GM18861 (cell line): ENCODE results near the gene GDE1.
A peak's percentile ranks its signal among the peaks of the same experiment; 100 is the strongest.
"Not testable (repeated sequence)": the region's sequence is repeated elsewhere in the genome, so short reads cannot be mapped to it uniquely, and the experiment has no call there.

Source experiments
- ATAC-seq: cut with Tn5 transposase; IDR thresholded peaks from one replicate; pipeline ENCODE4 v1.9.1; 2021; ENCODE audit not compliant: unreplicated experiment

GDE1 gene, protein sequence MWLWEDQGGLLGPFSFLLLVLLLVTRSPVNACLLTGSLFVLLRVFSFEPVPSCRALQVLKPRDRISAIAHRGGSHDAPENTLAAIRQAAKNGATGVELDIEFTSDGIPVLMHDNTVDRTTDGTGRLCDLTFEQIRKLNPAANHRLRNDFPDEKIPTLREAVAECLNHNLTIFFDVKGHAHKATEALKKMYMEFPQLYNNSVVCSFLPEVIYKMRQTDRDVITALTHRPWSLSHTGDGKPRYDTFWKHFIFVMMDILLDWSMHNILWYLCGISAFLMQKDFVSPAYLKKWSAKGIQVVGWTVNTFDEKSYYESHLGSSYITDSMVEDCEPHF

DNA sequence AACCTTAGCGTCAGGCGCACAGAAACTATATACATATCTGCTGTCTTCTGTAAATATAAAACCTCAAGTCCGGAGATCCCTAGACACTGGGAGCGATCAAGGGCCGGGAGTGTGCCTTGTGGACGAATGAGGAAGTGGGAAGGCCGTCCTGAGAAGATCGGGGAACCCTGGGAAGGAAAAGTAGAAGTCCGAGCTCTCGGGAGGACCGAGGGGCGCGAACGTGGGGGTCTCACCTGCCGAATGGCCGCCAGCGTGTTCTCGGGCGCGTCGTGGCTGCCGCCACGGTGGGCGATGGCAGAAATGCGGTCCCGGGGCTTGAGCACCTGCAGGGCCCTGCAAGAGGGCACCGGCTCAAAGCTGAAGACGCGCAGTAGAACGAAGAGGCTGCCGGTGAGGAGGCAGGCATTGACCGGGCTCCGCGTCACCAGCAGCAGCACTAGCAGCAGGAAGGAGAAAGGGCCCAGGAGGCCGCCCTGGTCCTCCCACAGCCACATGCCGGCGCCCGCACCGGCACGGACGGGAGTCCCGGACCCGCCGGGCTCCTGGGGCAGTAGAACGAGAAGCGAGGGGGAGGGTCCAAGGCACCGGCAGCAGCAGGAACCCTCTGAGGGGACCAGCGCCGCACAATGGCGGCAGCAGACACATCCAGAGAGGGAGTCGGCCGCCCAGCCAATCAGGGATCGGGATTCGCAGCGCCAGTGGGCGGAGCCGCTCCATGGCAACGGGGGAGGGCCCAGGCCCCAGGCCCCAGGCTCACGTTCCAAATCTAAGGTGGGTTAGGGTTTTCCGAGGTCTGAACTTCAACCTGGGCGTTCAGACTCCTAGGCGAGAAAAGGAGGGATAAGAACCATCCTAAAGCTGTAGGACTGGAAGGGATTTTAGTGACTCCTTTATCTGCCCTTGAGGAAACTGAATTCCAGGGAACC lies at the start of gene GDE1:
Gene GDE1 (minus strand): TSS at position 628 of the 926 bp plus-strand sequence. CDS start 134 bp downstream, at position 494.
- ATAC-seq = peak; percentile 61

DNA sequence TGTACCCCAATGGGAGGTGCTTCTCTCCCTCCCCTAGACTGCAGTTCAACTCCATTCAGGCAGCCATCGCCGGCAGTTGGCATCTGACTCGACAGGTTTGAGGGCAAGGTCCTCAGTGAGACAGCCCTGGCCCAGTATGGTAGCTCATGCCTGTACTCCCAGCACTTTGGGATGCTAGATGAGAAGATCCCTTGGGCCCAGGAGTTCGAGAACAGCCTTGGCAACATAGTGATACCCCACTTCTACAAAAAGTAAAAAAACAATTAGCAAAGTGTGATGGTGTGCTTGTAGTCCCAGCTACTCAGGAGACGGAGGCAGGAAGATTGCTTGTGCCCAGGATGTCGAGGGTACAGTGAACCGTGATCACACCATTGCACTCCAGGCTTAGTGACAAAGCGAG lies 45.7 kb upstream of the GDE1 start:
- no peak for ATAC-seq

DNA sequence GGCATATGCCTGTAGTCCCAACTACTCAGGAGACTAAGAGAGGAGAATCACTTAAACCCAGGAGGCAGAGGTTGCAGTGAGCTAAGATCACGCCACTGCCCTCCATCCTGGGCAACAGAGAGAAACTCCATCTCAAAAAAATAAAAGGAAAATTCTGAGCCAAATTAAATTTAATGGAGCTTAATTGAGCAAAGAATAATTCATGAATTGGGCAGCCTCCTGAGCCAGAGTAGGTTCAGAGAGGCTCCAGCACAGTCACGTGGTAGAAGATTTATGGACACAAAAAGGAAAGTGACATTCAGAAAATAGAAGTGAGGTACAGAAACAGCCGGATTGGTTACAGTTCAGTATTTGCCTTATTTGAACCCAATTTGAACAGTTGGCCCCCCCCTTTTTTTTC lies 44.5 kb upstream of the GDE1 start:
- ATAC-seq = no peak

DNA sequence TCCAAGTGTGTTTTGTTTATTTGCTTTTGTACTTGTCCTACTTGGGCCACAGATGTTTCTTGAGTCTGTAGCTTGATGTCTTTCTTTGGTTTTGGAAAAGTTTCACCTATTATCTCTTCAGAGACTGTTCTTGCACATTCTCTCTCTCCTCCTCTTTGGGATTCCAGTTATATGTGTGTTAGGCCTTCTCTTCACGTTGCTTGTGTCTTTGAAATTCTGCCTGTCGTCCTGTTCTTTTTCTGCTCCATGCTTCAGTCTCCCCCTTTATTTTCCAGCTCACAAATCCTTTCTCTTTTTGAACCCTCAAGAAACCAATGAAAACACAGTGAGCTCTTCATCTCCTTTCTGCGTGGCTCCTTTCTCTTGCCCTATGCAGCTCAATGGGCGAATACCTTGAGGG lies 41.5 kb upstream of the GDE1 start:
- ATAC-seq = no peak

DNA sequence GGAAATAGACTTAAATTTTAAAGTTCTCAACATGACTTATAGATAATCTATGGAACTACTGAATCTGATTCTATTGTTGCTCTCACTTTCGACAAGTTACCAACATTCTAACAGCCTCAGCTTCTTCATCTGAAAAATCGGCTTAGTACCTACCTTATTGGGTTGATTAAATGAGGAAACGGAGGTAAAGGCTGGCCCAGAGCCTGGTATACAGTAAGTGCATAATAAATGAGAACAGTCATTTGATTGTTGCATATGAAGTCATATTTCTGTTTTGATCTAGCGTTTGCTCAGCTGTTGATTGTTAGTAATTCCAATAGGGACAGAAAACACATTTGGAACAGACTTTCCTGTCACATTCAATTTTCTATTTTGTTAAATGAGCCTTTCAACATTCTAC lies 38.2 kb upstream of the GDE1 start:
- no peak for ATAC-seq

DNA sequence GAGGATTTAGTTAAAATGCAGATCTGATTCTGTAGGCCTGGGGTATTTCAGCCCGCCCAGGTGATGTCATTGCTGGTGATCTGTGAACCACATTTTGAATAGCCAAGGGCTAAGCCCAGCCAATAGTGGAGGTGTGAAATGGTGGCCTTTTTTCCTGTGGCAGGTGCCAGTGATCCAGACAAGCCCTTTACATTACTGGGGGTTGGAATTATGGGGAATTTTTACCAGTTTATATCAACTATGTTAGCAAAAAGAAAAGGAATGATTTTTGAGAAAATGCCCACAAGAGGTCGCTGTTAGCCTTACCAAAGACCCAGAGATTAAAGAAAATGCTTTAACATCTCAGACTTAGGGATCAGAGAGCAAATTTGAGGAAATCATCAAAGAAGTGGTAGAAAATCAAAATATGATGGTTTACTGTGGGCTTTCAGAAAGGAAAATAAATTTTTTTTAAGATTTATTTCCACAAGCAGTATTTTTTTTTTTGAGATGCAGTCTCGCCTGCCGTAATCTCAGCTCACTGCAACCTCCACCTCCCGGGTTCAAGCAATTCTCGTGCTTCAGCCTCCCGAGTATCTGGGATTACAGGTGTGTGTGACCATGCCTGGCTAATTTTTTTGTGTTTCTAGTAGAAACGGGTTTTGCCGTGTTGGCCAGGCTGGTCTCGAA lies 37.5 kb upstream of the GDE1 start:
- ATAC-seq = no peak

DNA sequence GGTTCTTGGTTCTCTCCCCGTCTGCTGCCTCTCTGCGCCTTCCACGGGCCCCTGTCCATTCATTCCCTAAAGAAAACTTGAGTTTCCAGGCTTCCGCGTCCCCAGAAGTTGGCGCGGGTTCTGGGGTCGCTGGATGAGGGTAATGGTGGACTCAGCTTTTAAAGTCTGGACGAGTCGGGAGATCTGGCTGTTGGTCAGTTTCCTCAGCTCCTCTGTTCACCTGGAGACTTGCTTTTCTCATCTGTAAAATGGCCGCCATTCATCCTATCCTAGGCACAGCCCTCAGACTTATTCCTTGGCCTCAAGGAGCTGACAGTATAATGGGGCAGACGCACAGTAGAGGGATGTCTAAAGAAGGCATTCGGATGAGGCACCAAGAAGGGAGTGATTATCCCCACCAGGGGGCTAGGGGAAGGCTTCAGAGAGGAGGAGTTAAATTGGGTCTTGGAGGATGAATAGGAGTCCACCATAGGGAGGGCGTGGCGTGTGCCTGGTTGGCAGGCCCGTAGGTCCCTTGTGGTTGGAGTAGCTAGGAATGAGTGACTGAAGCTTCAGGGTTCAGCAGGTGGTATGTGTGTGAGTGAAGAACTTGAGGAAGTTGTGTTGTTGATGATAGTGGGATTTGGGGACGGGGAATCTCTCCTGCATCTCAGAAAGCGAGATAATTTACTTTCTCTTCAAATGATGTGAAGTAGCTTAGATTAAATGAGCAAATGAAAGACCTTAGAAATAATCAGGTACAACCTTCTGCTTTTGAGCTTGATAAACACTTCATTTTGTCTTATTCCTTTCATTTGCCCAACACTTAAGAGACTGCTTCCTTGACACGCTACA lies 34.3 kb upstream of the GDE1 start:
- ATAC-seq = no peak

DNA sequence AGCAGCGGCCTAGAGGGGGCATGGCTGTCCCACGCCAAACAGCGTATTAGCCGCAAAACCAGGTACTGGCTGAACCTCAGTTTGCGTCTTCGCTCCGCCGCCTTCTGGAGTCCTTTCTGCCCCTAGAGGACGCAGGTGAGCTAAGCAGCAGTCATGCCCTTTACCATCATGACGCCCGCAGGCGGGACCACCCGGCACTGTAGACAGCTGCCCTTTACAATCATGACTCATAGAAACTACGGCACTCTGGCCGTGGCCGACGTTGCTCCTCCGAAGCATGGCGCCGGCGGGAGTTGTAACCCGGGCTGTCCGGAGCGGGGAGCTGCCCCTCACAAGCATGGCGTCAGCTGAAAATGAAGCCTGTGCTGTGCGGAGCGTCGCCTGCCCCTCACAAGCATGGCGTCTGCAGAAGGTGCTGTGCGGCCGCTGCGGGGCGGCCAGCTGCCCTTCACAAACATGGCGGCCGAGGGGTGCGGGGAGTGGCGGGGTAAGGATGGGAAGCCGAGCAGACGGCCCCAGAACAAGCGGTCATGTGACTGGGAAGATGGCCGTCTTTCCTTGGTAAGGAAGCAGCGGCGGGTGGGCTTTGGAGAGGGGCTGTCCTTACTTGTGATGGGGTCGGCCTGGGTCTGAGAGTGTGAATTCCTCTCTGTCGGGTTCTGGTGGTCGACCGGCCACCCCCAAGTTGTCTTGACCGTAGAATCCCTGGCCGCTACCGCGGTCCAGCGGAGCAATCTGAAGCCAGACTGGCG lies 33.5 kb upstream of the GDE1 start, which contains the start of gene VPS35L:
Gene VPS35L (plus strand): TSS at position 518 of the 752 bp plus-strand sequence. CDS start 27 bp downstream, at position 545.
- peak; percentile 96 for ATAC-seq

DNA sequence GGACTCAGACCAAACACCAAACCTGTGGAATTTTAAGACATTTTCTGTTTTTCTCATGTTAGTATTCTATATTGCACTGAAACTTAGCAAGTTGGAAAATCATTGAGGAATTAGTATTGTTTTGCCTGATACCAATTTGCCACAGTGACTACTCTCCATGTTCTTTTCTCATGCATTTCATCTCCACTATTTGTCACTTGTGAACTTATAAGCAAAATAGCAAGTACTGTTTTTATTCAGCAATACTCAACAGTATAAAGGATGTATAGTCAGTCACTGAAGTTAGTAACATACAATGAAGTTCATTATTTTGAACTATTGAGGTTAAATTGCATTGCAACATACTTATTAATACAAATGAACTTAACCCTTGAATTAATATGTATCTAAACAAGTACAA lies 27.8 kb upstream of the GDE1 start:
- no peak for ATAC-seq

DNA sequence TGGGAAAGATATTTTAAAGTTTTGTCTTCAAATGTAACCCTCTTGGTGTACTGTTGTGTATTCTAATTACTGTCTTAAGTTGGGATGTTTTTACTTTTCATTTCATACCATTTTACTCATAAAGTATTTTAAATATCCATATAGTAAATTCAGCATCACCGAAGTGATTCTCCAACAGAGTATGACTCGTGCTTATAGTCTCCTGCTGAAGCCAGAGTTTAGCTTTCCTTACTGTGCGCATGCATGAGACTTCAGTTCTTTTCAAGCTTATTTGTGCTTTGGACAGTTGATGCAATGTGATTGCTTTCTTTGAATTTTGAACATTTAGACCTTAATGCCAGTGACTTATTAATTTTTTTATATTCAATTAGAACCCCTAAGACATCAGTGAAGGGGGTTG lies 26.2 kb upstream of the GDE1 start:
- no peak for ATAC-seq

DNA sequence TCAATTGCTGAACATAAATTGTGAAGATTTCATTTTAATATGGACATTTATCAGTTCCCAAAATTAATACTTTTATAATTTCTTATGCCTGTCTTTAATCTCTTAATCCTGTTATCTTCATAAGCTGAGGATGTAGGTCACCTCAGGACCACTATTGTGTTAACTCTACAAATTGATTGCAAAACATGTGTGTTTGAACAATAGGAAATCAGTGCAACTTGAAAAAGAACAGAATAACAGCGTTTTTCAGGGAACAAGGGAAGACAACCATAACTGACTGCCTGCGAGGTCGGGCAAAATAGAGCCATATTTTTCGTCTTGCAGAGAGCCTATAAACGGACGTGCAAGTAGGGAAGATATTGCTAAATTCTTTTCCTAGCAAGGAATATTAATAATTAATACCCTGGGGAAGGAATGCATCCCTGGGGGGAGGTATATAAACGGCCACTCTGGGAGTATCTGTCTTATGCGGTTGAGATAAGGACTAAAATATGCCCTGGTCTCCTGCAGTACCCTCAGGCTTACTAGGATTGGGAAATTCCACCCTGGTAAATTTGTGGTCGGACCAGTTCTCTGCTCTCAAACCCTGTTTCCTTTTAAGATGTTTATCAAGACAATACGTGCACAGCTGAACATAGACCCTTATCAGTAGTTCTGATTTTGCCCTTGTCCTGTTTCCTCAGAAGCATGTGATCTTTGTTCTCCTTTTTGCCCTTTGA lies 21.5 kb upstream of the GDE1 start:
- not testable (repeated sequence) for ATAC-seq

DNA sequence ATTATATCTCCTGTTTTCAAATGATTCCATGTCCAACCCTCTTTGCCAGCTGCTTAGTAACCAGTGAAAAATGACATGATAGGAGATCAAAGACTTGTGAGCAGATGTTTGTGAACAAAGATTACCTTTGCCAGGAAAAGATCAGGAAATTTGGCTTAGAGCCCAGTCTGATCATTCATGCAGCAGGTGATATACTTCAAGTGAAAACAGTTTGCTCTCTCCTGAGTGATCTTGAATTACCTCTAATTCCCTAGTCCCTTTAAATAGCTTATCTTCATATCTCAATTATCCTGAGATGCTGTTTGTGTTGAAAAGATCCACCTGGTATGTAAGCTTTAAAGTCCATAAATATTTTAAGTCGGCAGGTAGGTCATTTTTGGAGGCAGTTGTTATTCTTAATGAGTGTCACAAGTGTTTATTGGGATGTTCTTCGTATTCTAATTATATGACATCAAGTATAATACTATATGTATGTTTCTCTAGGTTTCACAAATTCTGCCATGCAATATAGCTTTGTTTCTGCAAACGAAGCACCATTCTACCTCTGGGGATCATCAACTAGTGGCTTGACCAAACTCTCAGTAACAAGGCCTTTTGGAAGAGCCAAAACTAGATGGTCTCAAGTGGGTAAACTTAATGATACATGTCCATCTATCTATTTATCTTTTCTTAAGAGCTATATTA lies 20.4 kb upstream of the GDE1 start:
- no peak for ATAC-seq

DNA sequence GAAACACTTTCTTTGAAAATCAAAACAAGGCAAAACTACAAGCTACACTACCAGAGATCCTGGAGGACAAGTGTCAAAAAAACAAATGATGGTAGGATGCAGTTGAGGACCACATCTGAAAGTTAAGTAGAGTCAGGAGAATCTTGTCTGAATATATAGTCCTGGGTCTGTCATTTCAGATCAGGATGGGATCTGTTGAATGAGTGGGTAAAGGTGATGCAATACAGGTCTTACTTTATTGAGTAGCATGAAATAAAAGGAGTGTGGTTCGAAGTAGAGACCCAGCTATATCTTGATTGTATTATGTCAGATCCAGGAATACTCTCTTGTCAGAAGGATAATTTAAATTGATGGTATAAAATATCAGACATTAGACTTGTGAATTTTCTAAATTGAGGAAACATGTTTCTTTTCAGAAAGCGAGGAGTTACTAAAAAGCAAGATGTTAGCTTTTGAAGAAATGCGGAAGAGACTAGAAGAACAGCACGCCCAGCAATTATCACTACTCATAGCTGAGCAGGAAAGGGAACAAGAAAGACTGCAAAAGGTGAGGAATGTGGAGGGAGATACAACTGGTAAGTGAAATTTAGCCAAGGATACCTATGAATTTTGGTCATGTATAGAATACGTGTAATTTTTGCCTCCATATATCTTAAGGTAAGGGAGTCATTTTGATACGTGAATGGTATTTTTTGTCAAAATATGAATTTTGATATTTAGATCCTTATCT lies 18.5 kb upstream of the GDE1 start:
- ATAC-seq = no peak

DNA sequence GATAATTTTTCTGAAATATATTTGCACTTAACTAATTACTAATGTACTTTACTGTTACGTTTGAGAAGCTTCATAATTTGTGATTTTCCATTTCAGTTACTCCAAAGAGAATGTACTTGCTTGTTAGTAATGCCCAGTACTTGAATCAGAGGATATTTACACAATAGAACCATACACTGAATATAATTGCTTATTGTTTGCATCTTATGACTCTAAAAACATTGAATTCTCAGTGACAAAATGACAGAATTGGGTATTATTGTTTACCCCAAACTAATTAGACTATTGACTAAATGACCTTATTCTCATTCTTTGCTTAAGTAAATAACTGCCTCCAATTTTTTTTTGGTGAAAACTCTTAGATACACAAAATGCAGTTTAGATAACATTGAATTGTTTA lies 10.7 kb upstream of the GDE1 start:
- no peak for ATAC-seq

DNA sequence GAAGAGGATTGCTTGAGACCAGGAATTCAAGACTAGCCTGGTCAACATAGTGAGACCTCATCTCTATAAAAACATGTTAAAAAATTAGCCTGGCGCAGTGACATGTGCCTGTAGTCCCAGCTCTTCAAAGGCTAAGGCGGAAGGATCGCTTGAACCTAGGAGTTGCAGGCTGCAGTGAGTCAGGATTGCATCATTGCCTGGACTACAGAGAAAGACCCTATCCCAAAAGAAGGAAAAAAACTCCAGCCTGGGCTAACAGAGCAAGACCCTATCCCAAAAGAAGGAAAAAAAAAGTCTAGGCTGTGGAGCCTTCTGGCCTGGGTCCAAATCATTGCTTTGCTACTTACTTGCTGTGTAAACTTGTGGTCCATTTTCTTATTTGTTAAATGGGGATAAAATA lies 6.8 kb upstream of the GDE1 start:
- ATAC-seq = no peak

DNA sequence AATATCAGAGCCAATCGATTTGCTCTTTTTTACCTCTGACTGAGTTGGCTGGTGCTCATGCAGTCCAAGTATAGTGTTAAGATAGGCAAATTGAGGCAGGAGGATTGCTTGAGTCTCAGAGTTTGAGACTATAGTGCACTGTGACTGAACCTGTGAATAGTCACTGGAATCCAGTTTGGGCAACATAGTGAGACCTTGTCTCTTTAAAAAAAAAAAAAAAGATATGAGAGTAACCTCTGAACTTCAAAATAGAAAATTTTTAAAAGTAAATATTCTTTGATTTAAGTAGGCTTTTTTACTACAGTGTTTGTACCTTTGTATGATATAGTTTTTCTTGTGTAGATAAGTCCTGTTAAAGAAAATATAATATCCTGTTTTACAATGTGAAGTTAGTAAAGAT lies 5.3 kb upstream of the GDE1 start:
- no peak for ATAC-seq

DNA sequence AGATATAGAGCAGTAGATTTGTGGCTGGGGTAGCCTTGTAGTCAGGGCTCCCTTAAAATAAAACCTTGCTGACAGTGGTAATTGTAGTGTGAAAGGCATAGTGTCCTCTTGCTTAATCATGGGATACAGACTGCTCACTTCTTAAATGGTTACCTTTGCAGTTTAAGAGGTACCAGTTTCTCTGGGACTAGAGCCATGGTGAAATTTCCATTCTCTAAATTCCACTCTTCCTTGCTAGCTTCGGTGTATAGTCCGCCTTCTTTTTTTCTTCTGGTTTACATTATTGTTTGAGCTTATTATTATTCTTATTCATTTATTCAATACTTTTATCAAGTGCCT lies 3.5 kb upstream of the GDE1 start:
- no peak for ATAC-seq
